ENCODE results near the gene LCE1D. TPM values are rescaled to one million over a fixed set of nuclear protein-coding genes. Genes with fewer than 3 reads are reported as not detected.

The LCE1D gene
- total and polyA plus RNA-seq, 2 donors (not counting 1 experiment from before 2014, with no cell fraction given), result not detected

GRCh38 chr1:152842556-152842955 lies 46.0 kb downstream of the LCE1D start, which contains the start of gene LCE6A:
LCE6A (plus strand) TSS chr1:152842856; CDS start chr1:152843521, 665 bp downstream.
- Histone ChIP-seq H3K79me2 (ENCODE audit: control insufficient read depth, insufficient read depth, low read length) (no peaks in the 10 kb centered on the region), H2AFZ (ENCODE audit: low read length) (no peak within 1 kb of the TSS), H3K4me3 (replicated peaks in 1 of 4; ENCODE audit: control extremely low read depth in 1 of 4, insufficient read depth in 1 of 4, low read depth in 3 of 4, low read length in 4 of 4) (no peak within 1 kb of the TSS)

More at GRCh38 chr1:152842556-152842955, 46.0 kb downstream of the LCE1D start, which contains the start of gene LCE6A:
- Histone ChIP-seq H3K9me3 (ENCODE audit: control insufficient read depth, insufficient read depth, low read depth, low read length) (no peaks in the 10 kb centered on the region), H3K4me1 (ENCODE audit: control insufficient read depth, extremely low read depth, insufficient read depth, low read length) (no peaks in the 10 kb centered on the region), H3K27ac (ENCODE audit: insufficient read depth, low read length) (no peak within 1 kb of the TSS), H4K20me1 (ENCODE audit: control insufficient read depth, extremely low read depth, insufficient read depth, low read length) (no peaks in the 10 kb centered on the region), H3K4me2 (ENCODE audit: extremely low read depth, insufficient read depth, low read length) (no peak within 1 kb of the TSS), H3K9ac (ENCODE audit: insufficient read depth, low read length) (no peak within 1 kb of the TSS), H3K36me3 (ENCODE audit: control insufficient read depth, insufficient read depth, low read length) (no peaks in the 10 kb centered on the region), H3K27me3 (ENCODE audit: control insufficient read depth, insufficient read depth, low read length) (no peaks in the 10 kb centered on the region)
- TF ChIP-seq EZH2 (IDR thresholded peaks at IDR 0.05; ENCODE audit: low read length, missing control alignments) (no peak), CTCF (conservative IDR thresholded peaks at IDR 0.05 in 1 of 2, IDR thresholded peaks at IDR 0.05 in 1 of 2; ENCODE audit: low read depth in 1 of 2, low read length in 2 of 2) (no peak)
- no peak for DNase-seq (ENCODE audit: low read depth in 2 of 2)

Other genes starting within 250 kb of the LCE1D start
- gene LCE3E, start 229.9 kb upstream of the LCE1D start, total RNA-seq, result not detected in 2 replicates
- not detected in 2 replicates for gene LCE3E, start 229.9 kb upstream of the LCE1D start, polyA plus RNA-seq
- not detected in 2 replicates for gene LCE3D, start 216.2 kb upstream of the LCE1D start, total RNA-seq
- not detected in 2 replicates for gene LCE3D, start 216.2 kb upstream of the LCE1D start, polyA plus RNA-seq
- gene LCE3C, start 196.5 kb upstream of the LCE1D start, total RNA-seq, result not detected in 2 replicates
- not detected in 2 replicates for gene LCE3C, start 196.5 kb upstream of the LCE1D start, polyA plus RNA-seq
- not detected in 2 replicates for gene LCE3B, start 182.9 kb upstream of the LCE1D start, total RNA-seq
- gene LCE3B, start 182.9 kb upstream of the LCE1D start, polyA plus RNA-seq, result not detected in 2 replicates
- gene LCE3A, start 173.6 kb upstream of the LCE1D start, total RNA-seq, result not detected in 2 replicates
- gene LCE3A, start 173.6 kb upstream of the LCE1D start, polyA plus RNA-seq, result not detected in 2 replicates
- not detected in 2 replicates for gene LCE2D, start 133.3 kb upstream of the LCE1D start, total RNA-seq
- gene LCE2D, start 133.3 kb upstream of the LCE1D start, polyA plus RNA-seq, result not detected in 2 replicates
- not detected in 2 replicates for gene LCE2C, start 121.4 kb upstream of the LCE1D start, total RNA-seq
- 0.12 and 1.5 TPM in 2 replicates for gene LCE2C, start 121.4 kb upstream of the LCE1D start, polyA plus RNA-seq
- not detected in 2 replicates for gene LCE2B, start 110.6 kb upstream of the LCE1D start, total RNA-seq
- 0.17 and 0.53 TPM in 2 replicates for gene LCE2B, start 110.6 kb upstream of the LCE1D start, polyA plus RNA-seq
- 0.33 TPM in 1 of 2 replicates, not detected in the other for gene LCE2A, start 98.4 kb upstream of the LCE1D start, total RNA-seq
- 0.91 and 8.1 TPM in 2 replicates for gene LCE2A, start 98.4 kb upstream of the LCE1D start, polyA plus RNA-seq
- gene LCE4A, start 88.6 kb upstream of the LCE1D start, total RNA-seq, result not detected in 2 replicates
- gene LCE4A, start 88.6 kb upstream of the LCE1D start, polyA plus RNA-seq, result not detected in 2 replicates
- gene KPRP, start 38.7 kb upstream of the LCE1D start, total RNA-seq, result not detected in 2 replicates
- gene KPRP, start 38.7 kb upstream of the LCE1D start, polyA plus RNA-seq, result 0.33 and 0.63 TPM in 2 replicates
- not detected in 2 replicates for gene LCE1F, start 21.6 kb upstream of the LCE1D start, total RNA-seq
- gene LCE1F, start 21.6 kb upstream of the LCE1D start, polyA plus RNA-seq, result not detected in 2 replicates
- not detected in 2 replicates for gene LCE1E, start 10.5 kb upstream of the LCE1D start, total RNA-seq
- gene LCE1E, start 10.5 kb upstream of the LCE1D start, polyA plus RNA-seq, result 0.08 and 0.14 TPM in 2 replicates
- gene LCE1C, start 9.9 kb downstream of the LCE1D start, total RNA-seq, result not detected in 2 replicates
- gene LCE1C, start 9.9 kb downstream of the LCE1D start, polyA plus RNA-seq, result not detected in 2 replicates
- gene LCE1B, start 15.2 kb downstream of the LCE1D start, total RNA-seq, result not detected in 2 replicates
- not detected in 2 replicates for gene LCE1B, start 15.2 kb downstream of the LCE1D start, polyA plus RNA-seq
- not detected in 2 replicates for gene LCE1A, start 30.8 kb downstream of the LCE1D start, total RNA-seq
- gene LCE1A, start 30.8 kb downstream of the LCE1D start, polyA plus RNA-seq, result not detected in 2 replicates
- not detected in 2 replicates for gene LCE6A, start 46.1 kb downstream of the LCE1D start, total RNA-seq
- not detected in 2 replicates for gene LCE6A, start 46.1 kb downstream of the LCE1D start, polyA plus RNA-seq
- gene LCE7A, start 63.3 kb downstream of the LCE1D start, total RNA-seq, result not detected in 2 replicates
- not detected in 2 replicates for gene LCE7A, start 63.3 kb downstream of the LCE1D start, polyA plus RNA-seq
- gene SMCP, start 81.6 kb downstream of the LCE1D start, total RNA-seq, result 0.17 TPM in 1 of 2 replicates, not detected in the other
- 0.12 TPM in 1 of 2 replicates, not detected in the other for gene SMCP, start 81.6 kb downstream of the LCE1D start, polyA plus RNA-seq
- not detected in 2 replicates for gene IVL, start 111.8 kb downstream of the LCE1D start, total RNA-seq
- gene IVL, start 111.8 kb downstream of the LCE1D start, polyA plus RNA-seq, result 0.10 and 0.34 TPM in 2 replicates
- not detected in 2 replicates for gene SPRR5, start 150.5 kb downstream of the LCE1D start, total RNA-seq
- not detected in 2 replicates for gene SPRR5, start 150.5 kb downstream of the LCE1D start, polyA plus RNA-seq
- not detected in 2 replicates for gene SPRR4, start 173.9 kb downstream of the LCE1D start, total RNA-seq
- gene SPRR4, start 173.9 kb downstream of the LCE1D start, polyA plus RNA-seq, result not detected in 2 replicates
- gene SPRR1A, start 187.4 kb downstream of the LCE1D start, total RNA-seq, result not detected in 2 replicates
- gene SPRR1A, start 187.4 kb downstream of the LCE1D start, polyA plus RNA-seq, result not detected in 2 replicates
- not detected in 2 replicates for gene SPRR3, start 205.0 kb downstream of the LCE1D start, total RNA-seq
- not detected in 2 replicates for gene SPRR3, start 205.0 kb downstream of the LCE1D start, polyA plus RNA-seq
- gene SPRR1B, start 234.5 kb downstream of the LCE1D start, total RNA-seq, result not detected in 2 replicates
- not detected in 2 replicates for gene SPRR1B, start 234.5 kb downstream of the LCE1D start, polyA plus RNA-seq
- not detected in 2 replicates for gene SPRR2D, start 244.4 kb downstream of the LCE1D start, total RNA-seq
- not detected in 2 replicates for gene SPRR2D, start 244.4 kb downstream of the LCE1D start, polyA plus RNA-seq